ENCODE measurements around the gene BMAL1.
A peak's percentile ranks its signal among the peaks of the same experiment; 100 is the strongest.

The BMAL1 gene

DNA sequence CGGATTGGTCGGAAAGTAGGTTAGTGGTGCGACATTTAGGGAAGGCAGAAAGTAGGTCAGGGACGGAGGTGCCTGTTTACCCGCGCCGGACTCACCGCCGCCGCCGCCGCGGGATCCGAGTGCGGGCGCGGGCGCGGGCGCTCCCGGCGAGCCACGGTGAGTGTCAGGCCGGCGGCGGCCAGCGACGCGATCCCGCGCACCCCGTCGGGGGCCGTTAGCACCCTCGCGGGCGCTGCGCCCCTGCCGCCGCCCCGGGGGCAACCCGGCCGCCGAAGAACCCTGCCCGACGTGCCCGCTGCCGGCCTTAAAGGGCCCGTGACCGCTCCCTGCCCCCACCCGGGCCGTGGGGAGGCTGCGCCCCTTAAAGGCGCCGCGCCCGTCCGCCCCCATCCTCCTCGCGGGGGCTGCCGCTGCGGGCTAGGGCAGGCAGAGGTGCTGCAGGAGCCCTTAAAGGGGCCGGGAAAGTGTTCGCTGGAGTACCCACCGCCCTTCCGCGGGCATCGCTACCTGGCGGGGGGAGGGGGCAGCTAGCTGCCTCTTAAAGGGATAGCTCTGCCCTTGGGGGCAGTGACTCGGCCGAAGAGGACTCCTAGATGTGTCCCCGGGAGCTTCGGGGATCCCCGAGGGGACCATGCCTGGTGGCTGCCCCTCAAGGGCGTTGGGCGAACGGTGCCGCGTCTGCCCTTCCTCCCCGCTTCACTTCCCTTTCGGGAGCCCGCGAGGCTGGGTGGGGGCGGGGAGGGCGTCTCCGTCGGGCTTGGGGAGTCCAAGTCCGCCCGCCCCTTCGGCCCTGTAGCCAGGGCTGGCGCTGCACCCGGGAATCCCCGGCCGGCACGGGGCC, at the start of gene BMAL1:
Gene BMAL1 (plus strand): TSS at position 23 of the 841 bp plus-strand sequence. CDS start 76,519 bp downstream, outside the sequence.
- peak; percentile 54 for DNase-seq (ENCODE audit: low spot score)
- in situ Hi-C loops (cut with MboI; ENCODE audit: low pct_unique_long_range_greater_than_20kb, low sequenced_read_pairs, unreplicated experiment): no loop called here
- TF ChIP-seq, protein P1, sequence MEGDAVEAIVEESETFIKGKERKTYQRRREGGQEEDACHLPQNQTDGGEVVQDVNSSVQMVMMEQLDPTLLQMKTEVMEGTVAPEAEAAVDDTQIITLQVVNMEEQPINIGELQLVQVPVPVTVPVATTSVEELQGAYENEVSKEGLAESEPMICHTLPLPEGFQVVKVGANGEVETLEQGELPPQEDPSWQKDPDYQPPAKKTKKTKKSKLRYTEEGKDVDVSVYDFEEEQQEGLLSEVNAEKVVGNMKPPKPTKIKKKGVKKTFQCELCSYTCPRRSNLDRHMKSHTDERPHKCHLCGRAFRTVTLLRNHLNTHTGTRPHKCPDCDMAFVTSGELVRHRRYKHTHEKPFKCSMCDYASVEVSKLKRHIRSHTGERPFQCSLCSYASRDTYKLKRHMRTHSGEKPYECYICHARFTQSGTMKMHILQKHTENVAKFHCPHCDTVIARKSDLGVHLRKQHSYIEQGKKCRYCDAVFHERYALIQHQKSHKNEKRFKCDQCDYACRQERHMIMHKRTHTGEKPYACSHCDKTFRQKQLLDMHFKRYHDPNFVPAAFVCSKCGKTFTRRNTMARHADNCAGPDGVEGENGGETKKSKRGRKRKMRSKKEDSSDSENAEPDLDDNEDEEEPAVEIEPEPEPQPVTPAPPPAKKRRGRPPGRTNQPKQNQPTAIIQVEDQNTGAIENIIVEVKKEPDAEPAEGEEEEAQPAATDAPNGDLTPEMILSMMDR (IDR thresholded peaks at IDR 0.05; ENCODE audit: extremely low read depth, insufficient read depth, missing control alignments): no peak

DNA sequence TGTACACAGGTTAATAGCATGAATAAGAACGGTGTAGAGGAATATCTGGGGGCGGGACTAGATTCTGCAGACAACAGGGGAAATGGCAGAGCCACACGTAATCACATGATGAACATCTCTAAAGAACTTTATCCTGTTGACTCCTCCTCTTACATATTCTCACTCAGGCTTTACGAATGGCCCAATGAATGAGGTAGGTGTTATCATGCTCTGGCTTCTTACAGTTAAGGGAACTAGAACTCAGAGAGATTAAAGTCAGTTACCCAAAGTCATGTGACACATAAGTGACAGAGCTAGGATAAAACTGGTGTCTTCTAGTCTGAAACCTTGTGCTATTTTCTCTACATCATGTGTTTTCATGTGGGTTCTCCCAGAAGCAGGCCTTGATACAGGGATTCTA, 49.0 kb upstream of the BMAL1 start:
- no peak for DNase-seq (ENCODE audit: low spot score)
- in situ Hi-C loops (cut with MboI; ENCODE audit: low pct_unique_long_range_greater_than_20kb, low sequenced_read_pairs, unreplicated experiment): loop anchor here (25.0 kb wide), 1 partner anchor 109 kb away; no protein-coding TSS in a partner anchor

DNA sequence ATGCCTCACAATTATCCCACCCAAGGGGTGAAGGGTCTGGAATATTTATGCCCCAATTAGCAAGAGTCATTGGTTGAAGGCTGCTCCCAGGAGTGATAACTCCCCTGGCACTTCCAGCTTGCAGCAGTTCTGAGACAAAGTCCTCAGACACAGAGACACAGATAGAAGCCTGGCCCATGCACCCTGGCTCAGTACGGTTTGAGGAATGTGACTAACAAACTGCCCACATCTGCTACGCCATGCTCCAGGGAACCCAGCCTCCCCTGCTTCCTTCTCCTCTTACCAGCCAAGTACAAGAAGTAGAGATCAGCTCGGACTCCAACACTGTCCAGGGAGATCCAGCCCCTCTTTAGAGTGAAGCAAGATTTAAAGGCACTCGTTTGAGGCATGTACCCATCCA, 48.5 kb upstream of the BMAL1 start:
- TF ChIP-seq, protein P1 (IDR thresholded peaks at IDR 0.05; ENCODE audit: extremely low read depth, insufficient read depth, missing control alignments): no peak
- DNase-seq (ENCODE audit: low spot score): no peak
- in situ Hi-C loops (cut with MboI; ENCODE audit: low pct_unique_long_range_greater_than_20kb, low sequenced_read_pairs, unreplicated experiment): loop anchor here (25.0 kb wide), 1 partner anchor 108 kb away; no protein-coding TSS in a partner anchor

More for the DNA sequence above, 49.0 kb upstream of the BMAL1 start:
- TF ChIP-seq, protein P1 (IDR thresholded peaks at IDR 0.05; ENCODE audit: extremely low read depth, insufficient read depth, missing control alignments): no peak

DNA sequence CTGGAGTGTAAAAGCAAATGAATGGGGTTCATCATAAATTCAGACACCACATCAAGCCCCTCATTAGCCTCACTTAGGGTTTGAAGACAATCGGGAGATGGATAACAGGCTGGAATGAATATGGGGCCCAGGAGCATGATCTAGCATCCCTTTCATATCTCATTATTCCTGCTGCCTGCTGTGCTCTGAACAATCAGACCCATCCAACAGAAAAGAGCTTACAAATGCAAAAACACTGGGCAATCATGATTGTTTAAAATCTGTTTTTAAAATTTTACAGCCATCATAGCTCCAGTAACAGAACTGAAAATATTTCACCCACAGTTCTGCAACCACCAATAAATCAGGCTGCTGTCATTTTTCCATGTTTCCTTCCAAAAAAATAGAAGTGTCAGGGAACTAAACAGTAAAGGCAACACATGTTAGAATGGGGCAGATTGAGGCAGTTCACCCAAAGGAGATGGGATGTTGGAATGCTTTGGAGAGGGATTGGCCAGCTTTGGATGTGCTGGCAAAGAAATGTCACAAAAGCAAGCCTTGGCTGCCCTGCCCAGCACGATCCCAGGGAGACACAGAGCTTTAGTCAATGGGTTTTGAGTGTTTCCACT, 47.8 kb upstream of the BMAL1 start:
- in situ Hi-C loops (cut with MboI; ENCODE audit: low pct_unique_long_range_greater_than_20kb, low sequenced_read_pairs, unreplicated experiment): loop anchor here (25.0 kb wide), 1 partner anchor 107 kb away; no protein-coding TSS in a partner anchor
- no peak for DNase-seq (ENCODE audit: low spot score)

DNA sequence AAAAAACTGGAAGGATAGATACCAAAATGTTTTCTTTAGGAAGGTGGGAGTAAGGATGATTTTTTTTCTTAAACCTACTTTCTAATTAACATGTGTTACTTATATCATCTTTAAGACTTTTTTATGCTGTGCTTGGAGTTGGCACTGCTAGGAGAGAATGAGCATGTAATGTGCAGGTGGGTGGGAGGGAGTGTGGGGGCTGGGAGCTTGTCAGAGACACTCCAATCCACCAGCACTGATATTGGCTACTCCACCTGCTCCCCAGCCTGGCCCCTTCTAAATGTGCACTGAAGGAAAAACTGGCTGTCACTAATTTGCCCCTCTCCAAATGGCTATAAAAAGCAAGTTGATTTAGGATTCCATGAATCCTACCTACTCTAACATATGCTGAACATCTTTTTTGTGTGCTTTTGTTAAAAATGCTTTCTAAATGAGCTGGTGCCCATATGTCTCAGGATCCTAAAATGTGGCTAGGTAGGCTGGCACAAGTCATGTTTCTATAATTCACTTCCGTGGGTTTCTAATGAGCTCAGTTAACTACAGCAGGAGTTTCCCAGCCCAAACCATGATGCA, 44.3 kb upstream of the BMAL1 start:
- no peak for DNase-seq (ENCODE audit: low spot score)
- TF ChIP-seq, protein P1 (IDR thresholded peaks at IDR 0.05; ENCODE audit: extremely low read depth, insufficient read depth, missing control alignments): no peak
- in situ Hi-C loops (cut with MboI; ENCODE audit: low pct_unique_long_range_greater_than_20kb, low sequenced_read_pairs, unreplicated experiment): loop anchor here (25.0 kb wide), 1 partner anchor 104 kb away; no protein-coding TSS in a partner anchor

More for the DNA sequence above, 47.8 kb upstream of the BMAL1 start:
- TF ChIP-seq, protein P1 (IDR thresholded peaks at IDR 0.05; ENCODE audit: extremely low read depth, insufficient read depth, missing control alignments): no peak

DNA sequence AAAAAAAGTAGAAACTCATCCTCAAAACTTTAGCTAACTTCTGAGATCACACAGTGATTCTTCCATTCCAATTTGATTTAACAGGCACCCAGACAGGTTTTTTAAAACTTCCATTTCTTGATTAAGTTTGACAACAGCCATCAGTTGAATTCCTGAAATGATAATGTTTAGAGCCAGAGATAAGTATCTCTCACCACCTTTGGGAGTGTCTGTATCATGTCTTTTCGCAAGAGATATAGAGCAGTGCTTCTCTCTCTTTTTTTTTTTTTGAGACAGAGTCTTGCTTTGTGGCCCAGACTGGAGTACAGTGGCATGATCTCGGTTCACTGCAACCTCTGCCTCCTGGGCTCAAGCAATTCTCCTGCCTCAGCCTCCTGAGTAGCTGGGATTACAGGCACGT, 41.7 kb upstream of the BMAL1 start:
- no peak for DNase-seq (ENCODE audit: low spot score)
- TF ChIP-seq, protein P1 (IDR thresholded peaks at IDR 0.05; ENCODE audit: extremely low read depth, insufficient read depth, missing control alignments): no peak
- in situ Hi-C loops (cut with MboI; ENCODE audit: low pct_unique_long_range_greater_than_20kb, low sequenced_read_pairs, unreplicated experiment): loop anchor here (25.0 kb wide), 1 partner anchor 101 kb away; no protein-coding TSS in a partner anchor
